ENCODE data around the gene SCD.

SCD gene

GRCh38 chr10:100382553-100382952 is 35.5 kb downstream of the SCD start:
- Histone ChIP-seq H3K4me3 (ENCODE audit: low read depth in 1 of 2, low read length in 1 of 2) (no peak overlapping the region), H3K9me3 (no peaks in the 10 kb centered on the region), H3K36me3 (no peaks in the 10 kb centered on the region), H3K27ac (no peak overlapping the region), H3K27me3 (no peaks in the 10 kb centered on the region), H3K4me1 (ENCODE audit: control insufficient read depth in 1 of 2, insufficient read depth in 1 of 2, low read depth in 1 of 2, low read length in 1 of 2) (peaks cover 17 to 20% of the 10 kb centered on the region in 2 experiments)
- TF ChIP-seq, protein P1, sequence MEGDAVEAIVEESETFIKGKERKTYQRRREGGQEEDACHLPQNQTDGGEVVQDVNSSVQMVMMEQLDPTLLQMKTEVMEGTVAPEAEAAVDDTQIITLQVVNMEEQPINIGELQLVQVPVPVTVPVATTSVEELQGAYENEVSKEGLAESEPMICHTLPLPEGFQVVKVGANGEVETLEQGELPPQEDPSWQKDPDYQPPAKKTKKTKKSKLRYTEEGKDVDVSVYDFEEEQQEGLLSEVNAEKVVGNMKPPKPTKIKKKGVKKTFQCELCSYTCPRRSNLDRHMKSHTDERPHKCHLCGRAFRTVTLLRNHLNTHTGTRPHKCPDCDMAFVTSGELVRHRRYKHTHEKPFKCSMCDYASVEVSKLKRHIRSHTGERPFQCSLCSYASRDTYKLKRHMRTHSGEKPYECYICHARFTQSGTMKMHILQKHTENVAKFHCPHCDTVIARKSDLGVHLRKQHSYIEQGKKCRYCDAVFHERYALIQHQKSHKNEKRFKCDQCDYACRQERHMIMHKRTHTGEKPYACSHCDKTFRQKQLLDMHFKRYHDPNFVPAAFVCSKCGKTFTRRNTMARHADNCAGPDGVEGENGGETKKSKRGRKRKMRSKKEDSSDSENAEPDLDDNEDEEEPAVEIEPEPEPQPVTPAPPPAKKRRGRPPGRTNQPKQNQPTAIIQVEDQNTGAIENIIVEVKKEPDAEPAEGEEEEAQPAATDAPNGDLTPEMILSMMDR (IDR thresholded peaks at IDR 0.05): no peak

DNA sequence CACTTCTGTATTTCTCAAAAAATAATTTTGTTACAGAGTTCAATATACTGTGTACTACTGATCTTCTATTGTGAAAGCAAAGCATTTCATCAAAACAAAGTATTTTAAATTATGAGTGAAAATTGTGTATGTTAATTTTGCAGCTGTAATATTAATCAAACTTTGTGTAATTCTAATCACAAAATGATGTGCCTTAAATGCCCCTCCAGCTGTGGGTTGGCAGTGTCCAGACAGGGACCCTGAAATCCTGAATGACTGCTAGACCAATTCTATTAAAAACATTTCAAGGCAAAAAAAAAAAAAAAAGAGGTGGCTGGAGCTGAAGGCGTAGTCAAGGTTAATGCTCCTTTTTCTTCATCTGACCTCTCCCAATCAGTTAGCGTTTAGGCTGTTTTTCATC is 36.2 kb downstream of the SCD start:
- H3K9me3 ChIP-seq: no peaks in the 10 kb centered on the region
- TF ChIP-seq, protein P1 (IDR thresholded peaks at IDR 0.05): no peak
- H3K27ac ChIP-seq: no peak overlapping the region
- H3K4me3 ChIP-seq (ENCODE audit: low read depth in 1 of 2, low read length in 1 of 2): no peak overlapping the region
- H3K4me1 ChIP-seq (ENCODE audit: control insufficient read depth in 1 of 2, insufficient read depth in 1 of 2, low read depth in 1 of 2, low read length in 1 of 2): peaks cover 17 to 20% of the 10 kb centered on the region in 2 experiments
- no peaks in the 10 kb centered on the region for H3K27me3 ChIP-seq
- H3K36me3 ChIP-seq: no peaks in the 10 kb centered on the region

DNA sequence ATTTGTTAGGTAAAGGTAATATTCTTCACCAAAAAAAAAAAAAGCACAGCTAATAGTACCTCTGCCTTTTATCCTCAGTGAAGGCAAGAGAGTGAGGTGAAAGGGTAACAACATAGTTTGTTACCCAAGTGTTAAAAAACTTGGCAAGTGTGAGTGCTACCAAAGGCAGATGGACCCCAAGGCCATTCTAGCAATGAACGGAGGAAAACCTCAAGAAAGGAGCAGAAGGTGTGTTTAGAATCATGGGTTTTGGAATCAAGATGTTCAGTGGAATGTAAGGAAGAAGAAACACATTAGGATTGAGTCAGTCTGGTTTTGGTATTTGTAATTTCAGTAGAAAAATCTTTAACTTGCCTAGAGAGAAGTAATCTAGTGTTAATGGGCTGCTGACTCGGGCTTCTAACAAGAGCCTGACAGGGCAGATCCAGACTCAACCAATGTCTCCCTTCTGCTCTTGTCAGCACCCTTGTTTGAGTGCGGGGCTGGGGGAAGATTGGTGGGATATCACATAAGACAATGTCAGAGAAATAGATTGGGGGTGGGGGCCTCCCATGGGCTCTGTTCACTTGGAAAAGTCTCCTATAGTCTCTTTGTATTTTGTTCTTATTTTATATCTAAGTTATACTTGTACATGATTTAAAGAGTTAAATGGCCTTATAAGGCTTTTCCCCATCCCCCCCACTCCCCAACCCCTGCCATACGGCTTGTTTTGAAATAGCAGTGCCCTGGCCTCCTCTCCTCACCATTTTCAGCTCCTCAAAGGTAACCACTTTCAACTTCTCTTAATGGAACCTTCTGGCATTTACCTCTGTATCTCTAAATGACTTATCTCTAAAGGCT is 44.4 kb downstream of the SCD start:
- H3K36me3 ChIP-seq: no peaks in the 10 kb centered on the region
- TF ChIP-seq, protein P1 (IDR thresholded peaks at IDR 0.05): no peak
- no peaks in the 10 kb centered on the region for H3K9me3 ChIP-seq
- H3K4me3 ChIP-seq (ENCODE audit: low read depth in 1 of 2, low read length in 1 of 2): no peak overlapping the region
- no peak overlapping the region for H3K27ac ChIP-seq
- no peaks in the 10 kb centered on the region for H3K27me3 ChIP-seq
- H3K4me1 ChIP-seq (ENCODE audit: control insufficient read depth in 1 of 2, insufficient read depth in 1 of 2, low read depth in 1 of 2, low read length in 1 of 2): no peaks in the 10 kb centered on the region

- H3K4me3 ChIP-seq (ENCODE audit: low read depth in 1 of 2, low read length in 1 of 2): no peak overlapping the region
- H3K36me3 ChIP-seq: no peaks in the 10 kb centered on the region
- H3K27ac ChIP-seq: no peak overlapping the region
- H3K4me1 ChIP-seq (ENCODE audit: control insufficient read depth in 1 of 2, insufficient read depth in 1 of 2, low read depth in 1 of 2, low read length in 1 of 2): no peaks in the 10 kb centered on the region
- H3K9me3 ChIP-seq: no peaks in the 10 kb centered on the region
- TF ChIP-seq, protein P1 (IDR thresholded peaks at IDR 0.05): no peak
- H3K27me3 ChIP-seq: no peaks in the 10 kb centered on the region
These were observed 45.6 kb downstream of the SCD start for GRCh38 chr10:100392686-100393003.

DNA sequence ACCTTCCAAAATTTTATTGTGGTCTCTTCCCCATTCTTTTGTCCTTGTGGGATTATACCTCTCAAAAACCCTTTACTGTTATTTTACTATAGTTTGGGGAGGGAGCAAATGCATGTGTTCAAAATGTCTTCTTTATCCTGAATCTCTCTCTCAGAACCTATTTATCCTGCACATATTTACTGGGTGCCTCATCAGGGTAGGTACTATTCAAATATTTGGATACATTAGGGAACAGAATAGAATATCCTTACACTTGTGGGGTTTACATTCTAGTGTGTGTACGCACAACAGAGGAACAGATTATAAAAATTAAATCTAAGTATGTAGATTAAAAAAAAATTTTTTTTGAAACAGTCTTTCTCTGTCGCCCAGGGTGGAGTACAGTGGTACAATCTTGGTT is 48.6 kb downstream of the SCD start:
- TF ChIP-seq, protein P1 (IDR thresholded peaks at IDR 0.05): no peak
- H3K27me3 ChIP-seq: no peaks in the 10 kb centered on the region
- no peak overlapping the region for H3K4me3 ChIP-seq (ENCODE audit: low read depth in 1 of 2, low read length in 1 of 2)

More for the DNA sequence above, 48.6 kb downstream of the SCD start:
- H3K27ac ChIP-seq: no peak overlapping the region
- H3K36me3 ChIP-seq: no peaks in the 10 kb centered on the region
- no peaks in the 10 kb centered on the region for H3K9me3 ChIP-seq
- H3K4me1 ChIP-seq (ENCODE audit: control insufficient read depth in 1 of 2, insufficient read depth in 1 of 2, low read depth in 1 of 2, low read length in 1 of 2): no peaks in the 10 kb centered on the region

Measured in neutrophil (primary cell).